Loucy (cell line): ENCODE results near the gene BAIAP3.

Experiments
- H2AFZ ChIP-seq: fragments of 200-600 bp; sonication (generic); 2 replicates; pipeline ENCODE4 v1.6.0; 2016; ENCODE audit warnings: antibody characterized with exemption, mild to moderate bottlenecking, low read length, moderate library complexity
- H3F3A ChIP-seq: fragments of 200-600 bp; 2 replicates; pipeline ENCODE4 v1.6.0; 2016; ENCODE audit warnings: antibody characterized with exemption, low read depth, mild to moderate bottlenecking
- H3K27me3 ChIP-seq: fragments of 200-600 bp; sonication (generic); 2 replicates; pipeline ENCODE4 v1.6.1; 2014; ENCODE audit warnings: low read length, mild to moderate bottlenecking; ENCODE audit not compliant: insufficient read depth, poor library complexity, severe bottlenecking
- H3K36me3 ChIP-seq: fragments of 200-600 bp; sonication (generic); 2 replicates; pipeline ENCODE4 v1.6.1; 2016; ENCODE audit warnings: low read length; ENCODE audit not compliant: insufficient read depth
- H3K4me1 ChIP-seq: fragments of 200-600 bp; sonication (generic); 2 replicates; pipeline ENCODE4 v1.5.1; 2014; ENCODE audit warnings: low read length, mild to moderate bottlenecking; ENCODE audit not compliant: insufficient read depth, poor library complexity, severe bottlenecking
- H3K4me2 ChIP-seq: fragments of 200-600 bp; sonication (generic); 2 replicates; pipeline ENCODE4 v1.6.0; 2014; ENCODE audit warnings: antibody characterized with exemption, low read length, low read depth, mild to moderate bottlenecking; ENCODE audit not compliant: poor library complexity, severe bottlenecking
- H3K4me3 ChIP-seq: fragments of 200-600 bp; sonication (generic); 2 replicates; pipeline ENCODE4 v1.5.1; 2014; ENCODE audit warnings: low read length, mild to moderate bottlenecking, mixed read lengths; ENCODE audit not compliant: poor library complexity, severe bottlenecking
- H3K79me2 ChIP-seq: fragments of 200-600 bp; sonication (generic); 2 replicates; pipeline ENCODE4 v1.6.1; 2014; ENCODE audit warnings: low read length; ENCODE audit not compliant: insufficient read depth
- H3K9ac ChIP-seq: fragments of 200-600 bp; sonication (generic); 2 replicates; pipeline ENCODE4 v1.6.0; 2014; ENCODE audit warnings: mild to moderate bottlenecking, low read depth, low read length, moderate library complexity; ENCODE audit not compliant: poor library complexity, severe bottlenecking
- H3K9me2 ChIP-seq: fragments of 200-600 bp; sonication (generic); replicated peaks from 2 replicates; pipeline ENCODE4 v1.6.1; 2016; ENCODE audit warnings: low read depth, low read length, mixed read lengths
- H3K9me3 ChIP-seq: fragments of 200-600 bp; sonication (generic); 2 replicates; pipeline ENCODE4 v1.6.1; 2014; ENCODE audit warnings: mild to moderate bottlenecking, antibody characterized with exemption, low read length, low read depth; ENCODE audit not compliant: insufficient read depth
- H4K20me1 ChIP-seq: fragments of 200-600 bp; sonication (generic); 2 replicates; pipeline ENCODE4 v1.6.0; 2014; ENCODE audit warnings: antibody characterized with exemption, low read length, mild to moderate bottlenecking; ENCODE audit not compliant: insufficient read depth, poor library complexity, severe bottlenecking
- EZH2phosphoT487 ChIP-seq: fragments of 200-600 bp; IDR thresholded peaks from 2 replicates; pipeline ENCODE4 v1.6.1; 2018; ENCODE audit warnings: antibody characterized with exemption, mild to moderate bottlenecking, moderate library complexity, borderline replicate concordance
- TF ChIP-seq, protein P1 (sequence below): fragments of 200-600 bp; sonication (generic); conservative IDR thresholded peaks from 2 replicates; pipeline ENCODE4 v1.5.1; 2014; ENCODE audit warnings: mild to moderate bottlenecking, antibody characterized with exemption, low read length

Gene BAIAP3

DNA sequence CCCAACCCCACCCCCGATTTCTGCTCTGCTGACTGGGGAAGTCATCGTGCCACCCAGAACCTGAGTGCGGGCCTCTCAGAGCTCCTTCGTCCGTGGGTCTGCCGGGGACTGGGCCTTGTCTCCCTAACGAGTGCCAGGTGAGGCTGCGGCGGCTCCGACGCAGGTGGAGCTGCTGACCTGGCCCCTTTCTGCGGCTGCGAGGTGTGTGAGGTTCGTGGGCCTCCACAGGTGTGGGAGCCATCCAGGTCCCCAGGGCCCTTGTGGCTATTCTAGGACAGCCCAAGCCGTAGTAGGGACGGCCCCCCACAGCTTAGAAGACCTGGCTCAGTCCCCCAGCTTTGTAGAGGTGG, 21.0 kb upstream of the BAIAP3 start:
- Histone ChIP-seq H3K36me3 (peaks cover 22% of the 10 kb centered on the region; the same call in 1 of the 2 replicates), H3K27me3 (no peaks in the 10 kb centered on the region)

DNA sequence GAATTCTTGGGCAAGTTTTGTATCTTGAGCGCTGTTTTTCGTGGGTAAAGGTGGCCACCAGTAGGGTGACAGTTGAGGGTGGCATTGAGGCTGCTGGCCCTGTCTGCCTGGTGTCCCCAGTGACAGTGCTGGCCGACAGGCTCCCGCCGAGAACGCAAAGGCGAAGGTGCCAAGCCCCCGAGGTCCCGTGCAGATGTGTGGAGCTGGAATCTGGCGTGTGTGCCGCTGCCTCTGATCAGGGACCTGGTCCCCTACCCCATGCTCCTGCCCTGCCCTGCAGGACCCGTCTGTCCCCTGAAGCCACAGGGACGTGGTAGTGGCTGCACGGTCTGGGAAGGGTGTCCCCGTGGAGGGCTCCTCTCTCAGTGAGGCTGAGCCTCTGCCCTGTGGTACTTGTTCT, 20.5 kb upstream of the BAIAP3 start:
- Histone ChIP-seq H3K36me3 (peaks cover 23% of the 10 kb centered on the region; the same call in 1 of the 2 replicates), H3K9ac (no peak overlapping the region), H2AFZ (no peak overlapping the region), H3K4me2 (peak overlapping the region; percentile 88), H3K9me2 (no peaks in the 10 kb centered on the region), H3K4me1 (no peaks in the 10 kb centered on the region), H3K4me3 (no peak overlapping the region), H3K9me3 (no peaks in the 10 kb centered on the region), H4K20me1 (peaks cover 52% of the 10 kb centered on the region), H3F3A (no peaks in the 10 kb centered on the region), H3K79me2 (peaks cover 55% of the 10 kb centered on the region), H3K27me3 (no peaks in the 10 kb centered on the region)
- no peak for TF ChIP-seq EZH2phosphoT487
- TF ChIP-seq, protein P1, sequence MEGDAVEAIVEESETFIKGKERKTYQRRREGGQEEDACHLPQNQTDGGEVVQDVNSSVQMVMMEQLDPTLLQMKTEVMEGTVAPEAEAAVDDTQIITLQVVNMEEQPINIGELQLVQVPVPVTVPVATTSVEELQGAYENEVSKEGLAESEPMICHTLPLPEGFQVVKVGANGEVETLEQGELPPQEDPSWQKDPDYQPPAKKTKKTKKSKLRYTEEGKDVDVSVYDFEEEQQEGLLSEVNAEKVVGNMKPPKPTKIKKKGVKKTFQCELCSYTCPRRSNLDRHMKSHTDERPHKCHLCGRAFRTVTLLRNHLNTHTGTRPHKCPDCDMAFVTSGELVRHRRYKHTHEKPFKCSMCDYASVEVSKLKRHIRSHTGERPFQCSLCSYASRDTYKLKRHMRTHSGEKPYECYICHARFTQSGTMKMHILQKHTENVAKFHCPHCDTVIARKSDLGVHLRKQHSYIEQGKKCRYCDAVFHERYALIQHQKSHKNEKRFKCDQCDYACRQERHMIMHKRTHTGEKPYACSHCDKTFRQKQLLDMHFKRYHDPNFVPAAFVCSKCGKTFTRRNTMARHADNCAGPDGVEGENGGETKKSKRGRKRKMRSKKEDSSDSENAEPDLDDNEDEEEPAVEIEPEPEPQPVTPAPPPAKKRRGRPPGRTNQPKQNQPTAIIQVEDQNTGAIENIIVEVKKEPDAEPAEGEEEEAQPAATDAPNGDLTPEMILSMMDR: no peak

More for the DNA sequence above, 21.0 kb upstream of the BAIAP3 start:
- Histone ChIP-seq H3K4me2 (peak overlapping the region; percentile 88), H3K79me2 (peaks cover 55% of the 10 kb centered on the region), H3K9ac (no peak overlapping the region), H4K20me1 (peaks cover 52% of the 10 kb centered on the region), H2AFZ (no peak overlapping the region), H3K9me2 (no peaks in the 10 kb centered on the region), H3F3A (no peaks in the 10 kb centered on the region), H3K4me3 (peak overlapping the region; percentile 95), H3K4me1 (no peaks in the 10 kb centered on the region), H3K9me3 (no peaks in the 10 kb centered on the region)
- TF ChIP-seq, protein P1: no peak
- no peak for TF ChIP-seq EZH2phosphoT487

DNA sequence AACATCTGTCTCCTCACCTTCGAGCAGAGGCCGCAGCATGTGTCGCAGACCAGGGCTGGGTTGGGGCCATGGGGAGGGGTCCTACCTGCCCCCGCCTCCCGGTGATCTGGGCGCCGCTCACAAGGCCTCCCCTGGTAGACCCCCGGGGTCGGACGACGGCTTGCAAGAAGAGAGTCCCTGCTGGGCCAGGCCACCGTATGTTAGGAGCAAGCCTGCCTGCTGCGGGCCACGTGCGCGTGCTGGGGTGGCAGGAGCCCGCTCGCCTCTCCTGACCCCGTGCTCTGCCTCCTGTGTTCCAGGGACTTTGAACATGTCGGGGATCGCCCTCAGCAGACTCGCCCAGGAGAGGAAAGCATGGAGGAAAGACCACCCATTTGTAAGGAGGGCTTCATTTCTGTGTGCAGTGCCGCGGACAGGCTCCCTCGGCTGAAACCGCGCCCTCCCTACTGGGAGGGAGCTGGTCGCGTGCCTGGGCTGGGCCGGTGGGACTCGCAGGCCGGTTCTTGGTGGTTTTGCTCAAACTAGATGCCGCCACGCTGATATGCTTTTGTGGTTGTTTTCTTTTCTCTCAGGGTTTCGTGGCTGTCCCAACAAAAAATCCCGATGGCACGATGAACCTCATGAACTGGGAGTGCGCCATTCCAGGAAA, 19.6 kb upstream of the BAIAP3 start:
- no peaks in the 10 kb centered on the region for H3K27me3 ChIP-seq
- no peak overlapping the region for H3K4me2 ChIP-seq
- H4K20me1 ChIP-seq: peaks cover 52% of the 10 kb centered on the region
- no peaks in the 10 kb centered on the region for H3F3A ChIP-seq
- no peak overlapping the region for H3K4me3 ChIP-seq
- no peaks in the 10 kb centered on the region for H3K4me1 ChIP-seq
- TF ChIP-seq EZH2phosphoT487: no peak
- TF ChIP-seq, protein P1: no peak
- peaks cover 30% of the 10 kb centered on the region; the same call in 1 of the 2 replicates for H3K36me3 ChIP-seq
- no peaks in the 10 kb centered on the region for H3K9me3 ChIP-seq
- H3K79me2 ChIP-seq: peaks cover 55% of the 10 kb centered on the region
- no peak overlapping the region for H2AFZ ChIP-seq
- no peak overlapping the region for H3K9ac ChIP-seq
- no peaks in the 10 kb centered on the region for H3K9me2 ChIP-seq
